HG03432 (cell line): Measurements from ENCODE around the gene SKP2.
"Not testable (repeated sequence)": the region's sequence is repeated elsewhere in the genome, so short reads cannot be mapped to it uniquely, and the experiment has no call there.

ENCODE experiments used
- ATAC-seq: cut with Tn5 transposase; IDR thresholded peaks from one replicate; pipeline ENCODE4 v1.9.1; 2021; ENCODE audit warnings: mild to moderate bottlenecking, moderate library complexity; ENCODE audit not compliant: unreplicated experiment

Gene SKP2

DNA sequence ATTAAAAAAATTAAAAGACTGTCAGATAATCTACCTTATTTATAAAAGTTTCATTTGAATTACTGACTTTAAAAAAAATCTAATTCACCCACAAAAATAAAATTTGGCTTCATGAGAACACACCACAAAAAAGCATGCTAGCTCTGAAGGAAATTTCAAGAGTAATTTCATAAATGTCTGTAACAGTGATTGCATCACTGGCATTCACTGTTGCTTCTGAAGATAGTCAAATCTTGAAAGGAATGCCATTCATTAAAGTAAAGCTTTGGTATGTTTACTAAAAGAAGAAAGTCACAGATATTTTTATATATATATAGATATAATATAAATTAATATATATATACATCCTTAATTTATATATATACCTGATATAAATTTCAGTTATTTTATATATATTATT lies 46.4 kb downstream of the SKP2 start:
- no peak for ATAC-seq

DNA sequence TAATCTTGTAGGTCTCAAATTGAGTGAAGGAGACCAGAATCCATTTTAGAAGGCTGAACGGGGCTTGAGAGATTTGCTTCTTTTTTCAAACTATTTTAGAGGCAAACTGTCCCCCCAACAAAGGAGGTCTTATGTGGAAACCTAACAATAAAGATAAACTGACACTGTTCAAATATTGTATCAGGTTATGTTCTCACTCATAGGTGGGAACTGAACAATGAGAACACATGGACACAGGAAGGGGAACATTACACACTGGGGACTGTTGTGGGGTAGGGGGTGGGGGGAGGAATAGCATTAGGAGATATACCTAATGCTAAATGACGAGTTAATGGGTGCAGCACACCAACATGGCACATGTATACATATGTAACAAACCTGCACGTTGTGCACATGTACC lies 46.9 kb downstream of the SKP2 start:
- ATAC-seq: not testable (repeated sequence)

DNA sequence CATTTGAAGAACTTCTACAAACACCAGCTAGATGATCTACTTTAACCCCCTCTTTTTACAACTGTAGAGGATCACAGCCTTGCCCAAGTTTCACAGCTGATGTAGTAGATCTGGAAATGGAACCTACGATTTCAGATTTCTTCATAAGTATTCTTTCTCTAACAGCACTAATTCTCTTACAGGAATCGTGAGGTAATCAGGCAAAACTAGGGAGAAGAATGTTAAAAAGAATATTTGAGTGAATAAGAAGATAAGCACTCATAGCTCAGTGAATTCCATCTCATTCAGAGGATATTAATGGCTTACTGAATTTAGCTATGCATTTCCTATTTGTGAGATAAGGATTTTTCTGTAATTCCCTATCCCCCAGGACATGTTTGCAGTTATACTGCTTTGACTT lies 47.7 kb downstream of the SKP2 start:
- ATAC-seq: no peak

DNA sequence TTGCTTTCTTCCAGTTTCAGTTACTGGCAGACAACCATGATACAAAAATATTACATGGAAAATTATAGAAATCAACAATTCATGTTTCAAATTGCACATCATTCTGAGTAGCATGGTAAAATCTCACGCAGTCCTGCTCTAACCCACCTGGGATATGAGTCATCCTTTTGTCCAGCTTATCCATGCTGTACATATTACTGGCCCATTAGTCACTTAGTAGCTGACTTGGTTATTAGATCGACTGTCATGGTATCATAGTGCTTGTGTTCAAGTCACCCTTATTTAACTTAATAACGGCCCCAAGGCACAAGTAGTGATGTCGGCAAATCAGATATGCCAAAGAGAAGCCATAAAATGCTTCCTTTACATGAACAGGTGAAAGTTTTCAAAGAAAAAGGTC lies 48.6 kb downstream of the SKP2 start:
- ATAC-seq: no peak

DNA sequence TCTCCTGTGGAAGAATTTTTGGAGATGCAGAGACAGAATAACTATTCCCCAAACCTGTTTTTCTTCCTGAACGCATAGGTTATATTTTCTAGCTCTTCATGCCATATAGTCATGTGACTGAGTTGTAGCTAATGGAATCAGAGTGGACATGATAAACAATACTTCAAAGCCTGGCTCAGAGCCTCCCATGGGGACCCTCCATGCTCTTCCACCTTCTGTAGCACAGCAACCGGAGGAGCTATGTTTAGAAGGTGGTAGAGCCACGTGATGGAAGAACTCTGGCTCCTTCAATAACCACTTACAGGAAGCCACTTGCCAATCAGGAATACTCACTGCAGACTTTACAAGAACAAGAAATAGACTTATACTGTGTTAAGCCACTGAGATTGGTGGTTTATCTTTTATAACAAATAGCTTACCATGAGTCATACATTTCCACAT lies 50.6 kb downstream of the SKP2 start:
- no peak for ATAC-seq

DNA sequence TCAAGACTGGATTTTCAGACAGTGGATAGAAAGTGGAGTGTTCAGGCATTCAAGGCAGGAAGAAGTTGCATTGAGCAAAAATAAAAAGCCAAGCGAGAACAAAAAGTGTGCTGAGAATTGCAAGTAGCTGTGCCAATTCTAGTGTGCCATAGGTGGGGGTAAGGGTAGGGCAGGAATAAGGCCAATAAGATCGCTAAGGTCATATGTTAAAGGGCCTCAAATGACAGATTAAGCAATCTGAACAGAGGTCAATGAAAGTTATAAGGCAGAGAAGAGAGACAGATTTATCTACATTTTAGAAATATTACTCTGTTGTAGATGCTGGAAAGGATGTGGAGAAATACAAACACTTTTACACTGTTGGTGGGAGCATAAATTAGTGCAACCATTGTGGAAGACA lies 53.4 kb downstream of the SKP2 start:
- no peak for ATAC-seq

DNA sequence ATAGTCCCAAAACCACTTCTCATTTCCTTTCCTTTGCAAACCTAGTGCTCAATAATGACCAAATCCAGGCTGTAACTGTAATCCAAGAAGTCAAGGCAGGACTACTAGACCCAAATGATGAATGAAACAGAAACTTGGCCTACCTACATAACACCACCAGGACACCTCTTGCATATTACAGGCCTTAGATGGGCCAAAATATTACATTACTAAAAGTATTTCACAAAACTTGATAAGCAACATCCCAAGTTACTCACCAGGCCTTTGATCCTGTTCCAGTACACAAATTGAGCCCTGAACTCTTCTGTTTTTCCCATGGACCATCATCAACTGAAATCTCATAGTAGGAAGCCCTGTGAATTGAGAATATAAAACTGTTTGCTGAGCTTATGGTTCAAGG lies 55.0 kb downstream of the SKP2 start:
- ATAC-seq: no peak

DNA sequence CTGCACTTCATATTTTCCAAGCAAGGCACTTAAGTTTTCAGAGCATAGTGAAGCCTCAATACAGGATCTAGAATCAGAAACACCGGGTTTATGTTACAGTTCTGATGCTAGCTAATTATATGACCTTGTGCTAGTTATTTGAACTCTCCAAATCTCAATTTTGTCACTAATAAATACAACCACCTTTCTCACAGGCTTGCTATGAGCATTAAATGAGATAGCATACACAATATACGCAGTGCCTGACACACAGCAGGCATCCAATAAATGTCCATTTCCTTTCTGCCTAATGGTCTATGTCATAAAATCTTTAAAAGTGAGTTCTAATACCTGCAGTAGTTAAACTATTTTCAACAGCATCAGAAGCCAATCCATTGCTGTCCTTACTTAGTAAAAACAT lies 56.9 kb downstream of the SKP2 start:
- ATAC-seq: no peak

DNA sequence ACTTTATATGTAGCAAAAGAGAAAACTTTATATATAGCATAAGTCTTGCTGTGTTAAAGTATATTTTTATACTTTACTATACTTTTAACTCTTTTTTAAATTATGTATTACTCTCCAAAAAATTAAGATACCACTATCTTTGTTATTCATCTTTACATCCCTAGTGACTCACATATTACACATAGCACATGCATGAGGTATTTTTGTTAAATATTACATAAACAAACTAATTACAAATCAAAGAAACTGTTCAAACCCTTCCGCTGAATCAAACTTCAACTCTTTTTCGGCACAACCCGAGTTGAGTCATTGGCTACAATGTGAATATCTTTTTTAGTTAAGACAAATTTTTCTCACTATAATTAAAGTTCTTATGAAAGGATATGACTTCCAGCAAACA lies 57.8 kb downstream of the SKP2 start:
- no peak for ATAC-seq

DNA sequence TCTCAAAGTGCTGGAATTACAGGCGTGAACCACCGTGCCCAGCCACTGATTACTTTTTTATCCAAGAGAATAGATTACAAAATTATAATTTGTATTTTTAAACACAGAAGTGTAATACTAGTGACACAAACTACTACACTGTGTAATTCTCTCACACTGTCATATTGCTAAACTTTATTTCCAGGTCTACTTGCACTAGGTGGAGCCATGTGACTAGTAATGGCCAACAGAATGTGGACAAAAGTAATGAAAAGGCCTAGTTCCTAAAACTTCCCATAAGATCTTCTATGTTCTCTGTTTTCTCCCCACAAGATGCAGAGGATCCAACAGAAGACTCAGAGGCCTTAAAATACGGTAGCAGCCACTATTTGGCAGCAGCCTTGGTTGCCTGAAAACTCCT lies 62.5 kb downstream of the SKP2 start:
- no peak for ATAC-seq

DNA sequence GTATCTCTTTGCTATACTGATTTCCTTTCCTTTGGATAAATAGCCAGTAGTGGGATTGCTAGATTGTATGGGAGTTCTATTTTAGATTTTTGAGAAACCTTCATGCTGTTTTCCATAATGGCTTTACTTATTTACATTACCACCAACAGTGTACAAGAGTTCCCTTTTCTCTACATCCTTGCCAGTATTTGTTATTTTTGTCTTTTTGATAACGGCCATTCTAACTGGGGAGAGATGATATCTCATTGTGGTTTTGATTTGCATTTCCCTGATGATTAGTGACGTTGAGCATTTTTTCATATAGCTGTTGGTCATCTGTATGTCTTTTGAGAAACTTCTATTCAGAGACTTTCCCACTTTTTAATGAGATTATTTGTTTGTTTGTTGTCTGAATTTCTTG lies 64.0 kb downstream of the SKP2 start:
- ATAC-seq: no peak

DNA sequence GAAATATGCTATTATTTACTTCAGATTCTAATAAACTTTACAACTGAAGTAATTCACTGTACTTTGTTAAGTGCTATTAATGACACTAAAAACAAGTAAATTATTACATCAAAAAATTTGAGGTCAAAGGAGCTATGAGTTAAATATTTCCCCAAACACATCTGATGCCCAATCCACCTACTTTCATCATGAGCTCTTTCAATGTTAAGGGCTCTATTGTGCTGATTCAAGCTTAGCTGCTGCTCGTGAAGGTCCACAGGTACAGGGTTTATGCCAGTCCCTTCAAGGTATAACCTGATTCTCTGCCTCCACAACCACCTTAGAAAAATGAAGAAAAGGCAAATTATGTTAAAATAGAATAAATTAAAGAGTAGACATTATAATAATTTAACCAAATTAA lies 65.7 kb downstream of the SKP2 start:
- no peak for ATAC-seq

DNA sequence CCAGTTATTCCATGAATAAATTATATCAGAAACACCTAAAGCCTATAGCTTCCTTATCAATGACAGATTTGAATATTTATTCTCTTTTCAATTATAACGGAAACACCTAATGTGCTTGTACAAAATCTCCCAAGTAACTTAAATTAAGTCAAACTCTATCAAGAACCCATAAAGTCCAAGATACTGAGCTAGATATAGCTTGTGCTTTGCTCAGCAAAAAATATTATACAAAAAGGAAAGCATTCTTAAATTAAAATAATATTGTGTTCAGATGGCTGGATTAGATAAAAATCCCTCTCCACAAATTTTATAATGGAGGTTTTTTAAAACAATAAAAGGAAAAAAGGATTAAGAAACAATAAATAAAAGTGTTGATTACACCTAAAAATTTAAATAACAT lies 66.1 kb downstream of the SKP2 start:
- ATAC-seq: no peak

DNA sequence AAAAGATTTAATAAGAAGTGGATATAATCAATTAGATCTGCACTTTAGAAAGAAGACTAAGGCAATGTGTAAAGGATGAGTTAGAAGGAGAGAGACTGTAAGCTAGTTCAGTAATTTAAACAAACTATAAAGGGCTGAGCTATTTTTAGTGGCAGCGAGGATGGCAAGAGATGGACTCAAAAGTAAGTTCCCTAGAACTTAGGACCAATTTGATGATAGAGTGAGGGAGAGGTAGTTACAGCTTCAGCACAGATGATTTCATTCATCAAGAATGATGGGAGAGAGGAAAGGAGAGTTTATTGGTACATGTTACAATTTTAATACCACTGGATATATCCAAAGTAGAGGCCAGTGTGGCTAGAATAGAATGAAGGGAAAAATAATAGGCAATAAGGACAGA lies 70.7 kb downstream of the SKP2 start:
- ATAC-seq: no peak

DNA sequence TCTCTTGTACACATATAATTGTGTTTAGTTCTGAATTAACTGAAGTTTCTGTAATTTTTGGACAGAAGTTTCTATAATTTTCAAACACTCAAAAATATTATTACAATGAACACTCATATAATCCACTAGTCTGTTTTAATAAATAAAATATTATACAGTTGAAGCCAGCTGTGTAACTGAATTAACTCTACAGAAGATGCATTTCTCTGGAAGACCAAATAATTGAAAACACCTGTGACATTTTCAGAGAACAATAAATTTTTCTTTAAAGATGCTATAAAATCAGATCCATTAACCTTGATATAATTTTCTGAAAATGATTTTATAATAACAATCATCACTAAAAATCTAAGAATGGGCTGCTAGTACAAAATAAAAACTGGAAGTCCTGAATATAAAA lies 75.1 kb downstream of the SKP2 start:
- ATAC-seq: no peak

DNA sequence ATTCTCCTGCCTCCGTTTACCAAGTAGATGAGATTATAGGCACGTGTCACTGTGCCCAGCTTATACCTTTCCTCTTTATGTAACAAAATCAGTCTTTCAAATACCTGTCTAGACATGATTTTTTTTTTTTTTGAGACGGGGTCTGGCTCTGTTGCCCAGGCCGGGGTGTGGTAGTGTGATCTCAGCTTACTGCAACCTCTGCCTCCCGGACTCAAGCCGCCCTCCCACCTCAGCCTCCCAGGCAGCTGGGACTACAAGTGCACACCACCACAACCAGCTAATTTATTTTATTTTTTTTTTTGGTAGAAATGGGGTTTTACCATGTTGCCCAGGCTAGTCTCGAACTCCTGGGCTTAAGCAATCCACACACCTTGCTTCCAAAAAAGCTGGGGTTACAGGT lies 76.6 kb downstream of the SKP2 start:
- no peak for ATAC-seq

DNA sequence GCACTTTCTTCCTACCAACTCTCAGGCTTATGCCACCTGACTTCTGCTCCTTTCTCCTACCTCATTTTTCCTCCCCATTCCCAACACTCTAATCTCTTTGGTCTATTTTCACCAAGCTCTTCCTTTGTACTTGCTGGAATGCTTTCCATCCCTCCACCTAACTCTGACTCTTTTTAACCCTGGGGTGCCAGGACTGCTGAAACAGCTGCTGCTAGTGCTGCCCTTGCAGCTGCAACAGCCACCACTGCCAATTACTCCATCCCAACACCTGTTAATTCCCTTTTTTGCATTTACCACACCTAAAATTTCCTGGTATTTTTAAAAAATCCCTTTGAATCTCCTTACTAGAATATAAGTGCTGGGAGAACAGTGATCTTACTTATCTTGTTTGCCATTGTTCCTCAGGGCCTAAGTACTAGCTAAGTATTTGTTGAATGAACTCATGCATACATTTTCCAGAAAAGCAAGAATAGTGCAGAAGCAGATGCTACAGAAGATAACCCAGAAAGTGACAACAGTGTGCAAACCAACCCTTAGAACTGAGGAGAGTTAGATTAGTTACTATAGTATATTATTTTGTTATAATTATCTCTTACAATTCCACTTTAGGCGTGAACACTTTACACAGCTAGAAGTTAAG lies 78.4 kb downstream of the SKP2 start:
- no peak for ATAC-seq

DNA sequence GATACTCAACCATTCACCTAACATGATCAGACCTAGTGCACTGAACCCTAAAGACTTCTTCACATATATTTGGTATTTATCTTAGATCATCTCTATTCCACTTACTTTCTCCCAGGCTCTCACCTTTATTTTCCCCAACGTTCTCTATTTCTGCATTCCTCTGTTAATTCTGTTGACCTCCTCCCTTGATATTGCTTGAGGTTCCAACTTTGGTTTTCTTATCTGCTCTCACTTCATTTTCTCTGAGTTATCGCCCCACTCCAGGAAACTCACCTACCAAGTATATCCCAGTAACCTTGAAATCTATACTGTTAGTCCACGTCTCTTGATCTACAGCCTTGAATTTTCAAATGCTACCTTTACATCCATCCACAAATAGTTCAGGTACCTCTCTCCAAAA lies 80.6 kb downstream of the SKP2 start:
- ATAC-seq: no peak
